HG03521 (cell line): Measurements from ENCODE around the gene UBE2I.

Experiments
- ATAC-seq: cut with Tn5 transposase; IDR thresholded peaks from one replicate; pipeline ENCODE4 v1.9.1; 2021; ENCODE audit warnings: mild to moderate bottlenecking, moderate library complexity; ENCODE audit not compliant: unreplicated experiment

Gene UBE2I

DNA sequence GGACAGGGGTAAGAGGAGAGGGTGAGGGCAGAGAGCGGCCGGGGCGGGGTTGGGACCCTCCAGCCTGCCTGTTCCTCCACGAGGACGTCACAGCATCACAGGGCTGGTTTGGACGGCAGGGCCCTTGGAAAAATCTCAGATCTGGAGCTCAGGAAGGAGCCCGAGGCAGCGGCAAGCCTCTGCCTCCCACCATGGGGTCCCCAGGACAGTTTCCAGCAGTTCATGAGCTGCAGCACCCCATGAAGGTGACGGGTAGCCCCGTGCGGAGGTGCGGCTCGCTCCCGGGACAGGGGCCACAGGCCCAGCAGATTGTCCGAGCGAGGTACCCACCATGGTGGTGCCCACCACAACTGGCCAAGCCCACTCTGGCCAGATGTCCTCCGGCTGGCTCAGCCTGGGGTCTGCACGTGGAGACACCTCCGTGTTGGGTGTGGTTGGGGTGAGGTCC is 32.3 kb upstream of the UBE2I start:
- ATAC-seq: no peak

DNA sequence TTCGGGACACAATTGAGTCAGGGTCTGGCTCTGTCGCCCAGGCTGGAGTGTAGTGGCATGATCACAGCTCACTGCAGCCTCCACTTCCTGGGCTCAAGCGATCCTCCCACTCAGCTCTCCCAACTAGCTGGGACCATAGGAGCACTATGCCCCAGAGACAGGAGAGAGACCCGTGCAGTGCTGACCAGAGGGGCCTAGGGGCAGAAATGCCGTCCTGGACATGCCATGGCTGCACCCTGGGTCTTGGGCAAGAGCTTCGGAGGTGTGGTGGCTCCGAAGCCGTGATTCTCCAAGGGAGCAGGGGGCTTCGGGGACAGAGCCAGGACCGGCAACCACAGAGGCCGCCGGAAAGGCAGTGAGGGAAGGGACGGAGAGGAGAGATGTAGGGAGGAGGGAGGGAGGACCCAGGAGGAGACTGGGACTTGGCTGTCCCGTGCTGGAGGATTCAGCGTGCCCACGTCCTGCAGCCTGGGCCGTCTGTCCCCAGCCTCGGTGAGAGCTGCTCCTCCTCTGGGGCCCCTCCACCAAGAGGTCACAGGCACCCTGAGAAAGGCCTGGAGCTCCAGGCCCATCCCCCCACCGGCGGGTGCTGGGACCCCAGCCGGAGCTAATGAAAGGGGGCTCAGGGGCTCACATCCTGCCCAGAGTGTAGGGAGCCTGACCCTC is 31.7 kb upstream of the UBE2I start:
- no peak for ATAC-seq

DNA sequence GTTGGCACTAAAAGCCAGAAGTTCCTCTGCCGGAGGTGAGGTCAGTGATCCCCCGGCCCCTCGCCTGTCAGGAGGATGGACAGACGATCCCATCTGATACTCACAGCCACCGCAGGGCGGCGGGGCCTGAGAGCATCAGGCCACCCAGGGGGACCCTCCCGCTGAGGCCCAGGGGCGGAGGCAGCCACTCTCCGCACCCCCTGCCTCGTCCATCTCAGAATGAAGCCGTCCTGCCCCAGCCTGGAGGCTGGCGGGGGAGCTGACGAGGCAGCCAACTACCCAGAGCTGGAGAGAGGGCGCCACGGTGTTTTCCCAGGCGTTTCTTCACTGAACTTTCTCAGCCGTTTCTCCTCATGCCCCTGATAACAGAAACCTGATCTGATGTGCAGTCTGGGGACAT is 31.0 kb upstream of the UBE2I start:
- ATAC-seq: no peak

DNA sequence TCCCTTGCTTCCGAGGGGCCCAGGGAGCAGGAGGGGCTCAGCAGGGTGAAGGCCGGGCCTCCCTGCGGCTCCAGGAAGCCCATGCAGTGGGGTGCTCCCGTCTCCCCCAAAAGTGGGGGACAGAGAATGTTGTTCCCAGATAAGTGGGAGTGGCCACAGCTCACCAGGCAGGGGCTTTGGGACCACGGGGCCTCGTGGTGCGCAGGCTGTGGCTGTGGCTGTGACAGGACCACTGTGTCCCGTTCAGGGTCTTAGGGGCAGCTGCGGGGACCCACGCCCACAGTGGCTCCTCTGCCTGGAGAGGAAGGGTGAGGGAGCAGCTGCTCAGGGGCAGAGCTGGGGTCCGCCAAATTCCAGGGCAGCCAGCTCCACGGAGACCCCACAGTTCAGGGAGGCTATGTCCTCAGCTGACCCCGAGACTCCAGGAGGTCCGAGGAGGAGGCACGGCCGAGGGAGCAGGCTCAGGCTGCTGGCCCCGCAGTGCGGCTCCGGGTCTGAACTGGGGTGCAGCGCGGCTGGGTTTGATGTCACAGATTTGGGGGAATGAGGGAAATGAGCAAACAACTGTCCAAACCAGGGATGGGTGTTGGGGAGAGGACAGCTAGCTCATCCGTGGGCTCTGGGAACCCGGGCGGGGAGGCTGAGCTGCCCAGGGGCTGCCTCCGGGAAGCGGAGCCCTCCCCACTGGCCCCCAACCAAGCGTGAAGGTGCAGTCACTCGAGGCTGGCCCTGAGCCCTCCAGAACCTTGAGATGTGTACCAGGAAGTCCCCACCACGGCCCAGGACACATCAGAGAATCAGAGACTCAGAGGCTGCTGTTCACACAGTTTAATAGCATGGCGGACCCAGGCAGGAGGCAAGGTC is 30.1 kb upstream of the UBE2I start:
- no peak for ATAC-seq

DNA sequence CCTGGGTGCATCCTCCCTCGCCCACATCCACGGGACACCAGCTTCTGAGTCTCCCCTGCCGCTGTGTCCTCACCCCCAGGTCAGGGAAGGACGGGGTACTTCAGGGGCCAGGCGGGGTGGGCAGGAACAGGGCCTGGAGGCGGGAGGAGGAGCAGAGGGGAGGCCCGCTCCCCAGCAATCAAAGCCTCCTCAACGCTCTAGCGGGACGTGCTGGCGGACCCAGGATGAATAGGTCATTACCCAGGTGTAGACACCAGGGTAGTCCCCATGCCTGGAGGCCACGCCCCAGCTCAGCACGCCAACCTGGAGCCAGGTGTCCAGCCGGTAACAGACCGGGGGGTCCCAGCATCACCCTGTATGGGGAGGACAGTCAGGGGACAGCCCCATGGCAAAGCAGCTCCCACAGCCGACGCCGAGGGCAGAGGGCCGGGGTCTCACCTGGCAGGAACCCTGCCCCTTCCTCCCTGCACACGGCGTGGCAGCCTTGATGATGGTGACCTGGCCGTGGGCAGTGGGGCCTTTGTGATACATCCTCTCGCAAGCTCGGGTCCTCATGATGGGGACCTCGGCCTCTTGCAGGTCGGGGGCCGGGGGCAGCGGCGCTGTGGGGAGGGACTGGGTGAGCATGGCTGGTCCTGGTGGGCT is 29.4 kb upstream of the UBE2I start:
- no peak for ATAC-seq

DNA sequence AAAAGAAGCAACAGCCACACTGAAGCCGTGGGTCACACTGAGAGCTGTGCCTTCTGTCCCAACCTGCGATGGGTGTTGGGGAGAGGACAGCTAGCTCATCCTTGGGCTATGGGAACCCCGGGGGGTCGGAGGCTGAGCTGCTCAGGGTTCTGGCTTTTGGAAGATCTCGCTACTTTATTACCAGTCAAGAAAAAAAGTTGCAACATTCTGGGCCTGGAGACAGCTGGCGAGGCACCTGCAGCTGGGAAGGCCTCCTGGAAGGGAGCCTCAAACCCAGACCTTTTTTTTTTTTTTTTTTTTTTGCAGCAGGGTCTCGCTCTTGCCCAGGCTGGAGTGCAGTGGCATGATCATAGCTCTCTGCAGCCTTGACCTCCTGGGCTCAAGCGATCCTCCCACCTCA is 28.7 kb upstream of the UBE2I start:
- no peak for ATAC-seq

DNA sequence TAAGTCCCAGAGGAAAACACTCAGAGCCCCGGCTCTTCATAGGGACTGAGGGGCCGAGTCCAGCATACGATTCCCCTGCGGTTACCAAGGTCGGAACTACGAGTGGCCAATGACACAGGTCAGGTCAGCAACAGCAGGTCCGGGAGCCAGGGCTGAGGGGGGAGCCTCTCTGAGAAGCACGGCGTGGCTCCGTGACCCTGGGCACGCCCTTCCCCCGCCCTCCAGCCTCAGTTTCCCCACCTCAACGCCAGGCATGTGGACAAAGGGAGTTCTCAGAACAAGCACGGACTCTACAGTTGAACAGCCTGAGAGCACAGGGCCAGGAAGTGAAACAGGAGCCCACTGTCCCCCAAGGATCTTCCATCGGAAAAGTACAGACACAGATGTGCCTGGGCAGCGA is 27.9 kb upstream of the UBE2I start:
- ATAC-seq: no peak

DNA sequence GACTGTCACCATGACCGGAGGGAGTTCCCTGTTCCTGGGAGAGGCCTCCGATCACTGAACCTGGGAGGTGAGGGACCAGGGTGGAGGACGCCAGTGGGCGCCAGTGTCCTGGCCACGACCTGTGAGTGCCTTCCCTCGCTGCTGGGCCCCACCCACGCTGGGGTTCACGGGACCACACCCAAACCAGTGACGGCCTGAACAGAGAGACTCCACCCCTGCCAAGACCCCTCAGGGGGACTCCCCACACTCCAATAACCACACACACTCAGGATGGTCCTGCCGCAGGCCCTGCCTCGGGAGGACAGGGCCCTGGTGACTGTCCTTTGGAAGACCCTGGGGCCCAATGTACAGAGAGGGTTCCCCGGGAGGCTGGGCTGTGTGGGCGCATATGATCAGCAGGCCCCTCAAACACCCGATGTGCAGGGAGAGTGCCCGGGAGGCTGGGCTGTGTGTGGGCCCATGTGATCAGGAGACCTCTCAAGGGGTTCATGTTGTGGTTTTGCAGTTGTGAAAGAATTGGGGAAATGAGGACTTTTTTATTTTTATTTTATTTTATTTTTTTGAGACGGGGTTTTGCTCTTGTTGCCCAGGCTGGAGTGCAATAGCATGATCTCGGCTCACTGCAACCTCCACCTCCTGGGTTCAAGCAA is 27.0 kb upstream of the UBE2I start:
- ATAC-seq: no peak

DNA sequence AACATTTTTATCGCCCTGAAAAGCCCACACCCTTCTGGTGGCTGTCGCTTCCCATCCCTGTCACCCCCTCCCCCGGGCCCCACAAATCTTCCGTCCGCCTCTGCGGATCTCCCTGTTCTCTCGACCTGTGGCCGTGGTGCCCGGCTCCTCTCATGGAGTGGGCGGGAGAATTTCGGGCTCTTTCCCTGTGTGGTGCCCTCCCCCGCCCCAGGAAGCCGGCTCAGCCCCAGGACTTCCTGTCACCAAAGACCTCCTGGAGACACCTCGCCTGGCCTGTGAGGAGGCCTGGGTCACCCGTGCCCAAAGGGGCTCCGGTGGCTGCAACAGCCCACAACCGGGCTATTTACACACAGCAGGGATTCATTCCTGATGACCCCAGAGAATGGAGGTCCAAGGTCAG is 26.1 kb upstream of the UBE2I start:
- ATAC-seq: no peak

DNA sequence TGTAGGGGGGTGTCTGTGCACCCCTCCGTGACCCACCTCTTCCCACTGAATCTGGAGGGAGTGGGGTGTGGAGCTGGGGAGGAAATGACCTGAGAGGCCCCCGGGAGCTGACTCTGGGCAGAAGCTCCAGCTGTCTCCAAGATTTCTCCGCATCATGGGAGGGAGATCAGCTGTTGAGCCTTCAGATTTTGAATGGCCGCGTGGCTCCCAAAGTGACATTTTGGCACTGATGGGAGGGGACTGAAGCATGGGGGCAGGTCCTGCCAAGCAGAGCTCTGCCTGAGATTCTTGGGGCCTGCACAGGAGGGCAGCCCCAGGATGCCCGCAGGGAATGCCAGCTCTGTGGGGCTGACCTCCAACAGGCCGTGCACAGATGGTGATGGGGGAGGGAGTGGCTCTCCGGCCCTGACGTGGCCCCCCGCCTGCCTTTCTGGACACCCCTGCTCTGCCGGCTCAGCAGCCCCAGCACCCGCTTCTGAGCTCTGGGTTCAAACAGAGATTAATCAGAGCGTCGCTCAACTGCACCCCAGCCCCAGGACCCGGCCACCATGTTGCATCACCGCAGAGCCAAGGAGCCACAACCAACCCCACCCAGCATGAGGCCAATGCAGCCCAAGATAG is 25.3 kb upstream of the UBE2I start:
- no peak for ATAC-seq

DNA sequence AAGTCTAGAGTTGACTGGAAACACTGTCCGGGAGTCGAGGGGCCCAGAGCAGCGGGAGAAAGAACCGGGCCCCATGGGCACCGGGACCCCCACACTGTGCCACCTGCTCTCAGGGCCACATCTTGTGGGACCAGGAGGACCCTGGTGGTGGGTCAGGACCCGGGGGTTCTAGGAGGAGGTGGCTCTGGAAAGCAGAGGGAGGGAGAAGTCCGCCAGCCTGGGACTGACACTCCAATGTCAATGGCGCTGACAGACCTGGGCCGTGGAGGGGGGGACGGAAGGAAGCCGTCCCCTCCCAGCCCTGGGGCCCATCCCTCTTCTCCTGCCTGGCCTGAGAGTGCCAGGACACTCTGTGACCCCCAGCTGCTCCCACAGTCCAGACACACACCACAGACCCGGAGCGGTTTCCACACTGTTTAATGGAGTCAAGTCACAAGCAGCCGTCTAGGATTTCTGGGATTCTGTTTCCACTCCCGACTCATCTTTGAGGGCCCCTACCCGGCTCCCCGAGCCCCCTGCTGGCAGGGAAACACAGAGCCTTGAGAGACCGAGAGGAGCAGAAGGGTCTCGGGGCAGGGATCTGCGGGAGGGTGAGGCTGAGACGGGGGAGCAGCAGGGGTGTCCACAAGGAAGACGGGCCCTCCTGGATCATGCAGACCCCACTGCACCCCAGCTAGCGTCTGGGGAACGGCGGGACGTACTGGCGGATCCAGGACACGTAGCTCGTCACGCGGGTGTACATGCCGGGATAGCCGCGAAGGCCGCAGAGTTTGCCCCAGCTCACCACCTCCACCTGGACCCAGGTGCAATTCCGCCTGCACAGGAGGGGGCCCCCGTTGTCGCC is 23.5 kb upstream of the UBE2I start:
- ATAC-seq: no peak

DNA sequence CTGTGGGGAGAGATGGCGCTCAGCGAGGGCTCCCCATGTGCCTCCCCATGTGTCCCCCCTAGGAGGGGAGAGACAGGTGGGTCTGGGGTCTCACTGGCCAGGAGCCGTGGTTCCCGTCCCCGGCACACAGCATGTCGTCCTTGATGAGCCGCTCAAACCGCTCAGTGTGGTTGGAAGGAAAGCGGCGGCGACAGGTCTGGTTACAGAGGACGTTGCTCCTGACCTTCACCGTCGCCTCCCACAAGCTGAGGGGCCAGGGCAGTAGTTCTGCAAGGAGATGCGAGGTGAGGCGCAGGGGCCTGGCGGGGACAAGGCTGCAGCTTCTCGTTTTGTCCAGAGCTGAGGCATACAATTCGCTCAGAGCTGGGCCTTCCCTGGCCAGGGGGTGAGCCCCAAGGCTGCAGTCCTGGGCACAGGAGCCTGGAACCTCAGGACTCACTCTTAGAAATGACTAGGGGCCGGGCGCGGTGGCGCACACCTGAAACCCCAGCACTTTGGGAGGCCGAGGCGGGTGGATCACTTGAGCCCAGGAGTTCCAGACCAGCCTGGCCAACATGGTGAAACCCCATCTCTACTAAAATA is 22.8 kb upstream of the UBE2I start:
- ATAC-seq: no peak

DNA sequence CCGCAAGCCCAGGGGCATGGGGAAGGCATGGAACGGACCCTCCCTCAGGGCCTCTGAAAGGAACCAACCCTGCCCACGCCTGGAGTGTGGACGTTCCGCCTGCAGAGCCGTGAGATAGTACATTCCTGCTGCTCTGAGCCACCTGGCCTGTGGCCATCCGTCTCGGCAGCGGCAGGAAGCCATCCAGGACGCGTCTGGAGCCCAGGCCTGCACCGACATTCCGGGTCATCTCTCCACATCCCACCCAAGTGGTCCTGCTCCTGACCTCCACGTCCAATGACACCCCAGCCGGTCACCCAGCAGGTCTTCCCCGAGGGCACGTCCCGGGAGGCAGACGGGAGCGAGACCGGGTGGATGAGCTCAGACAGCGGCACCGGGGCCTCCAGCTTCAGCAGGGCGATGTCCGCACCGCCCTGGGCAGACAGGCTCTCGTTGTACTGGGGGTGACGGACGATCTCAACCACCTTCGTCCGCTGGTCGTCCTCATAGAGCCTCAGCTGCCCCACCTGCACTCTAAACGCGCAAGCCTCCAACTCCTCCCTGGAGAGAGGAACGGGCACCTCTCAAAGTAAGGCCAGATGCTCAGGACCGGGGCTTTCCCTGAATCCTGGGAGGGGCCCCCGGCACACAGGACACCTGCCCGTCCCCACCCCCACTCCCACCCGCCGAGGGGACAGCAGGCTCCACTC is 21.3 kb upstream of the UBE2I start:
- ATAC-seq: no peak

DNA sequence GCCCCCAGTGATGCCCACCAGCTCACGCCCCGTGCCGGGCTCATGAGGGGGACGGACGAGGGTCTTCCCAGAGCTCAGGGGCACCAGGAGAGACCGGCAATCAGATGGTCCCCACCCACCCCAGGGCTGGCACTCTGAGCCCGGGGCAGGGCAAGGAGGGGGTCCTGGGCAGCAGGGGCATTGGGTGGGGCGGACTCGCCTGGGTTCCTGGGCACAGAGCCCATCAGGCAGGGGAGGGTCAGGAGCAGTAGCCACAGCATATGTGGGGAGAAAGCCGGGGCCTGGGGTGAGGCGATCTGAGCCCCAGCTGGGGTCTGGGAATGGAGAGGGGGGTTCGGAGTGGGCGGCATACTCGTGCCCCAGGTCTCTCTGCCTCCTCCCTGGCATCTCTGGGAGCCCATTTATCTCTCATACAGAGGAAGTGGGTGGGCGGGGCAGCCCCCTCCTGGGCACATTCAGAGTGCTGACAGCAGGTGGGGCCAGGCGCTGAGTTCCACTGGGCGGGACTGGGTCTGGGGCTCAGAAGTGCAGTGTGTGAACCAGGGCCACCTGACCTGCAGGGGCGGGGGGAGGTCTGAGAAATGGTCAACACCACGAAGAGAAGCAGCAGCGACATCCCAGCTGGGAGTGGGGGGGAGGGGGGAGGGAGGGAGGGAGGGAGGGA is 20.5 kb upstream of the UBE2I start:
- ATAC-seq: no peak

DNA sequence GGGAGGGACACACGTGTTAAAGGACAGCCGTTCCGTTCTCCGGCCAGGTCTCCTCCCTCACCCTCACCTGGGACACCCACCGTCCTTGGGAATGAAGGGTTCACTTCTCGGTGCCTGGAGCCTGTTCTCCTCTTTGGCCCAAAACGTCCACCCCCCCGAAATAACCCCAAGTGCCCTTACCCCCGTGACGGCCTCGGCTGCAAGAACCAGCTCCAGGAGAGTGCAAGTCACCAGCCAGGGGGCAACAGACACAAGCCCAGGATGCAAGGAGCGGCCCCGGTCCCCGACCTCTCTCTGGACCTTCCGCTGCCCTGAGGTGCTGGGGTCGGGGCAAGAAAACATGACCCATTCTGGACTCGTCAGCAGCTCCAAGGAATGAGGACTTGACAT is 20.0 kb upstream of the UBE2I start:
- ATAC-seq: no peak

DNA sequence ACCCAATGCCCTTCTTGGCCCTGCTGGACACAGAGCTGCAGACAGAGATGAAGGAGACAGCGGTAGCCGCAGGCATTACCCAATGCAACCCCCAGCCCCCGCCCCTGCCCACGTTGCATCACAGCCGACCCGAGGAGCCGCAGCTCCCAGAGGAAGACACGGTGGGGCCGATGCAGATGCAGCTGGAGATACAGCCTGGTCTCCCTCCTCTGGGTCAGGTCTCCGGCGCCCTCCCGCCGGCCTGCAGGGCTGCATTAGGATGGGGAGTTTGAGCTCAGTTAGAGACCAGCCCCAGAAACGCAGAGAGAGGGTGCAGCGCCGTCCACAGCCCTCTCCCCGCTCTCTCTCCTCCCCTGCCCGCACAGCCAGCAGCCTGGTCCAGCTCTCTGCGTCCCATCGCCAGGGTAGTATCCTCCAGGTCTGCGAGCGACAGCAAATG is 19.4 kb upstream of the UBE2I start:
- no peak for ATAC-seq

DNA sequence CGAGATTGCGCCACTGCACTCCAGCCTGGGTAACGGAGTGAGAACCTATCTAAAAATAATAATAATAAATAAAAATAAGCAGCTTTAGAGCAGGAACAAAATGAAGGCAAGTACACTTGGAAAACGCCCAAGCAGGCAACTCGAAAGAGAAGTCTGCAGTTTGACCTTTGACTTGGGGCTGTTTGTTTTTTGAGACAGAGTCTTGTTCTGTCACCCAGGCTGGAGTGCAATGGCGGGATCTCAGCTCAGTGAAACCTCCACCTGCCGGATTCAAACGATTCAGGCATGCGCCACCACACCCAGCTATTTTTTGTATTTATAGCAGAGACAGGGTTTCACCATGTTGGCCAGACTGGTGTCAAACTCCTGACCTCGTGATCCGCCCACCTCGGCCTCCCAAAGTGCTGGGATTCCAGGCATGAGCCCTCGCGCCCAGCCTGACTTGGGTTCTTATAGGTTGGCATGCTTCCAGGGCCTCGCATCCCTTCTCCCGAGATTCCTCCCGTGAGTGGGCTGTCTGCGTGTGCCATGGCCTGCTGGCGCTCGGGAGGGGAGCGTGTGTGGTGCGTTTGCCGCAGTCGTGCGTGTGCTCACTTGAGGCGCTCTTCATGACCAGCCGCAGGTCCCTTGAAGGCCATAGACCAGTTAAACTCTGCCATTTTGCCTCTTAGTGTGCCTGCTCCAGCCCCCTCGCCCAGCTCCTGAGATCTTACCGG is 18.4 kb upstream of the UBE2I start:
- ATAC-seq: no peak

DNA sequence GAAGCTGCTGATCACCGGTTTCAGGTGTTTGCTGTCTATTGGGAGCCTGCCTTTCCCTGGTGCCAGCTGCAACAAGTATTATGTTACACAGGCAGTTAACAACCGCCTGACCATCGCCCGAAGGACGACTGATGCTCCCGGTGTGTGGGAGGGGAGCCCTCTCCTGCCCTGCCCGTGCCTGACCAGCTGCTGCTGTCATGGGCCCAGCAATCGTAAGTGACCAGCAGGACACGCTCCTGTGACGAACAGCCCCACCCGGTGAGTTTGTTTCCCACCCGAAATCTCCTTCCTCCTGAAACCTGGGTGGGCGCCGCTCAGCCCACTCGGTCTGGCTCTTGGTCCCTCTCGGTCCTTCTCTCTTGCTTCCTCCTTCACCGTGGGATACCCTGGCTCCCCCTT is 17.9 kb upstream of the UBE2I start:
- ATAC-seq: no peak
